HG03103 (cell line): ENCODE results near the gene EEF1A1.
A peak's percentile ranks its signal among the peaks of the same experiment; 100 is the strongest.
"Not testable (repeated sequence)": the region's sequence is repeated elsewhere in the genome, so short reads cannot be mapped to it uniquely, and the experiment has no call there.

ENCODE experiments used
- ATAC-seq: cut with Tn5 transposase; IDR thresholded peaks from one replicate; pipeline ENCODE4 v1.9.1; 2021; ENCODE audit warnings: low read depth; ENCODE audit not compliant: unreplicated experiment

Gene EEF1A1

DNA sequence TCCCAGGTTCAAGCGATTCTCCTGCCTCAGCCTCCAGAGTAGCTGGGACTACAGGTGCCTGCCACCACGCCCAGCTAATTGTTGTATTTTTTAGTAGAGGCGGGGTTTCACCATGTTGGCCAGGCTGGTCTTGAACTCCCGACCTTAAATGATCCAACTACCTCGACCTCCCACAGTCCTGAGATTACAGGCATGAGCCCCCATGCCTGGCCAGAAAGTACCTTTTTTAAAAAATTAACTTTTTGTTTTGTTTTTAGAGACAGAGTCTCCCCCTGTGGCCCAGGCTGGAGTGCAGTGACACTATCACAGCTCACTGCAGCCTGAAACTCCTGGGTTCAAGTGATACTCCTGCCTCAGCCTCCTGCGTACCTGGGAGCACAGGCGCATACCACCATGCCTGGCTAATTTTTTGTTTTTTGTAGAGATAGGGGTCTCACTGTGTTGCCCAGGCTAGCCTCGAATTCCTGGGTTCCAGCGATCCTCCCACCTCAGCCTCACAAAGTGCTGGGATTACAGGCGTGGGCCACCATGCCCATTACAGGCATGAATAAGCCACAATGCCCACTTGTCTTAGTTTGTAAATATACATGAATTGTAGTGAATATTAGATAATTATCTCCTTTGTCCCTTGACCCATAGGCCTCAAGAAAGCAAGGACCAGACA lies 17.4 kb upstream of the EEF1A1 start:
- ATAC-seq: no peak

DNA sequence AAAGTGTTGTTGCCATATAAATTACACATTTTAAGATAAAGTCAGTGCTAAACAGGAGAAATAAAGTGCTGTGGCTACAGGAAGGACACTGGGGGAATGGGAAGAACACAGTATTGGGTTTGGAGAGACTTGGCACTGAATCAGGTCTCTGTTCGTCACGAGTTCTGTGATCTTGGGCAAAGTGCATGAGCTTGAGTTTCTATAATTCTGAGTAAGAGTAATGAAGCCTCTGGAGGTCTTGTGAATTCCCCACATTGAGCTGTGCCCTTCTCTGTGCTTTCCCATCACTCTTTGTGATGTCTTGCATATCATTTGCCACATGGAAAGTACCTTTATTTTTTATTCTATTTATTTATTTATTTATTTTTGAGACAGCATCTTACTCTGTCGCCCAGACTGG lies 16.8 kb upstream of the EEF1A1 start:
- no peak for ATAC-seq

DNA sequence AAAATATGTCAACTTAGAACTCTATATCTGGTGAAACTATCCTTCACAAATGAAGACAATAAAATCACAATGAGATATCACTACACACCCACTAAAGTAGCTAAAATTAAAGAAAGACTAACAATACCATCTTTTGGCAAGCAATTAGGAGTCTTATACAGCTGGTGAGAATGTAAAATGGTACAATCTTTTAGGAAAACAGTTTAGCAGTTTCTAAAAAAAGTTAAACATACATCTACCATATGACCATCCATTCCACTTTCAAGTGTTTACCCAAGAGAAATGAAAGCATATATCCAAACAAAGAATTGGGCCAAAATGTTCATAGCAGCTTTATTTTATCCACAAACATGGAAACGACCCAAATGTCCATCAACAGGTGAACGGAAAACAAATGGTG lies 13.8 kb upstream of the EEF1A1 start:
- ATAC-seq: no peak

DNA sequence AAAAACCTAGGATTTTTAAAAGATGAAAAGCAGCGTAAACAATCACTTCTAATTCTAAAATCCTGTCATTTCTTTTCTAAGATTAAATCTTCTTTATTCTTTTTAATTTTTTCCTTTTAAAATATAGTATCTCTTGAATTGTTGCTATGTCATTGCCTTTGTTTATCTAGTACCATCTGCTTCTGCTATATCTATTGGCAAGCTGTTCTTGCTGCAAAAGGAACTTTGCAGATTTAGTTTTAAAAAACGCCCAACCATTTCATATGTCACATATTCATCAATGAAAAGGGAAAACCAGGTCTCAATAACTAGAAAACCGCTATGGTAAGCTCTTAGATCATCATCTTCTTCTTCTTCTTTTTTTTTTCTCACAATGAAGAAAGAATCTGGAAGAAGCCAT lies 11.5 kb upstream of the EEF1A1 start:
- no peak for ATAC-seq

DNA sequence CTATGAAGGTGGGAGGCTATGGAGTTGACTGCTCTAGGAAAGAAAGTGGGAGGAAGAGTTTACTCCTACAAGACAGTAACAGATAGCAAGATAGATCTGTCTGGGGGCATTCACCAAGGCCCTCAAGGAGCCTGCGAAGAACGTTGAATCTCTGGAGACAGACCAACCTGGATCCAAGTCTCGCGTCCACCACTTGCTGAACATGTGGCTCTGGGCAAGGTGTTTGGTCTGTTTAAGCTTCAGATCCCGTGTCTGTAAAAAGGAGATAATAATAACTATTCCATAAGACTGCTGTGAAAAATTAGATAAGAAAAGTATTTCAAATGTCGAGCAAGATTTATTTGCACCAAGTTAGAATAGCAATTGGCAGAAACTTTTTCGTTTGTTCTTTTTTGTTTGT lies 8.1 kb upstream of the EEF1A1 start:
- ATAC-seq: no peak

DNA sequence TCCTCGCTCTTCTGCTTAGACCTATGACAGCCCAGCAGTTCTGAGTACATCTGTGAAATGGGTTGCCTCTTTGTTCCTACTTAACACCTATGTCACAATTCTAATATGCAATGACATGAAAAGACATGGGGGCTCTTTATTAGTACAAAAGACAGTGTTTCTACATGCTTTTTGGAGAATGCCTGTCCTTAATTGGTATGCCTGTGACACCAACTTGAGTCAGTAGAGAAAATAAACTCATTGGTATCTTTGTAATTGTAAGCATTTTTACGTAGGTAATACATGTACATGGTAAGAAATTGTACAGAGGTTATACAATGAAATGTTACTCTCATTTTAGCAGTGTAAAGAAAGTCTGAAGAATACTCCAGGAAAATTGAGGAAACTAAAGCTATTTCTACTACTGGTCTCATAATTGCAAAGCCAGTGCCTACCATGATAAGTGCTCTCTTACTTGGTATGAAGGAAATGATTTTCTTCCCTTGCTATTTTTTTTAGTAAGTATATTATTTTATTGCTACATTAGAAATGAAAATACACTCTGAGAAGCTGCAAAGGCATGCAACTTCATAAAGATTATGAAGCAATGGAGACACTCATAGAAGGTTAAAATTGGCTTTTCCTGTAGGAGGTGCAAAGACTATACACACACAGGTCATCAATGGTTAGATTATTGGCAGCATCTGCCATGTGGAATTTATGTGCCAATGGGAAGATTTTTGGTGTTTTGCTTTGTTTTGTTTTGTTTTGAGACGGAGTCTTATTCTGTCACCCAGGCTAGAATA lies 4.9 kb upstream of the EEF1A1 start:
- ATAC-seq: no peak

DNA sequence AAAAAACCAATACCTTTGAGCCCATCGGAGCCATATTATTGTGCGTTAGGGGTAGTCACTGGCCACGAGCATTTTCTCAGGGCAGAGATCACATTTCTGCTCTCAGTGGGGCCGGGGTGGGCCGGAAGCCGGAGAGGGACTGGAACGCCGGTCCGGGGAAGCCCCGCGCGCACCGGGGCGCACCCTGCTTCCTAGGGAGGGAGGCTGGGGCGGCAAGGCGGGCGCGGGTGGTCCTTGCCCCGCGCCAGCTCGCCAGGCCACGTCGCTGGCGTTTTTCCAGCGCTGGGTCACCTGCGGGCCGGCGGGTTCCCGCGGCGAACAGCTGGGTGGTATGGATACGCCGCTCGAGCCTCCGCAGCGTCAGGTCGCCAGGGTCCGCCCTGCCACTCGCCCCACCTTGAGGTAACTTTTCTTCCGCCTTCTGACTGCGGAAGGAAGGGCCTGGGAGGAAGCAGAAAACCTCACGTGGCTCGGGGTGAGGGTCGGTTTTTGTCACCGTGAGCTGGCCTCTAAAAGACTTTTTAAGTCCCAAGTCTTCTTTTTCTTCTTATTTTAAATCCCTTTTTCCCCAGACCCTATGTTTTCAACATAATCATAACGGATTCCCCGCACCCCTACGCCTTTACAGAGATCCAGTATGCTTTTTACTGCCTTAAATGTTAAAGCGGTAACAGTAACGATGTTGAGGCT lies 2.7 kb upstream of the EEF1A1 start:
- ATAC-seq: peak; percentile 45

DNA sequence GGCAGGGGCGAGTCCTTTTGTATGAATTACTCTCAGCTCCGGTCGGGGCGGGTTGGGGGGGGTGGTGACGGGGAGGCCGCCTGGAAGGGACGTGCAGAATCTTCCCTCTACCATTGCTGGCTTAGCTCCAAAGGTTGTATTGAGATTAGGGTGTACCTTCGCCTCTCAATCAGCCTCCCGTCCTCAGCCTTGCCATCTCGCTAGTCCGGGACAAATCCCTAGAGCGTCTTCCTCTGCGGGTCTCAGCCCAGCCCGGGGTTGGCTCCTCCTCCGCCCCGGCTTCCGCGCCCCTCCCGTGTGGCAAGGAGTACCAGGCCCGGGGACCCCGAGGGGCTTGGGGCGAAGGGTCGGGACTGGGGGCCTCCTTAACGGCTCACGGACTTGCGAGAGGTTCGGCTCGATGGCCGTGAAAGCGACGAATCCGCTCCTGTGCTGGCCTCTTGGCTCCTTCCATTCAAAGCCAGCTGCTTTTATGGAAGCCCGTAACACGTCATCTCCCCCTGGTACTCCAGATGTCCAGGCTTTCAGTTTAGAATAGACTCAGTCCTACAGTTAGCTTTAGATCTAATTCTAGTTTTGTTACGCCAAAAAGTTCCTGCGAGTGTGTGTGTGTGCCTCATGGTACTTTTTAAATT lies 636 bp upstream of the EEF1A1 start:
- peak; percentile 28 for ATAC-seq

DNA sequence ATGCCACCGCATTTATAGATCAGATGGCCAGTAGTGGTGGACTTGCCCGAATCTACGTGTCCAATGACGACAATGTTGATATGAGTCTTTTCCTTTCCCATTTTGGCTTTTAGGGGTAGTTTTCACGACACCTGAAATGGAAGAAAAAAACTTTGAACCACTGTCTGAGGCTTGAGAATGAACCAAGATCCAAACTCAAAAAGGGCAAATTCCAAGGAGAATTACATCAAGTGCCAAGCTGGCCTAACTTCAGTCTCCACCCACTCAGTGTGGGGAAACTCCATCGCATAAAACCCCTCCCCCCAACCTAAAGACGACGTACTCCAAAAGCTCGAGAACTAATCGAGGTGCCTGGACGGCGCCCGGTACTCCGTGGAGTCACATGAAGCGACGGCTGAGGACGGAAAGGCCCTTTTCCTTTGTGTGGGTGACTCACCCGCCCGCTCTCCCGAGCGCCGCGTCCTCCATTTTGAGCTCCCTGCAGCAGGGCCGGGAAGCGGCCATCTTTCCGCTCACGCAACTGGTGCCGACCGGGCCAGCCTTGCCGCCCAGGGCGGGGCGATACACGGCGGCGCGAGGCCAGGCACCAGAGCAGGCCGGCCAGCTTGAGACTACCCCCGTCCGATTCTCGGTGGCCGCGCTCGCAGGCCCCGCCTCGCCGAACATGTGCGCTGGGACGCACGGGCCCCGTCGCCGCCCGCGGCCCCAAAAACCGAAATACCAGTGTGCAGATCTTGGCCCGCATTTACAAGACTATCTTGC lies 725 bp downstream of the EEF1A1 start:
- no peak for ATAC-seq

DNA sequence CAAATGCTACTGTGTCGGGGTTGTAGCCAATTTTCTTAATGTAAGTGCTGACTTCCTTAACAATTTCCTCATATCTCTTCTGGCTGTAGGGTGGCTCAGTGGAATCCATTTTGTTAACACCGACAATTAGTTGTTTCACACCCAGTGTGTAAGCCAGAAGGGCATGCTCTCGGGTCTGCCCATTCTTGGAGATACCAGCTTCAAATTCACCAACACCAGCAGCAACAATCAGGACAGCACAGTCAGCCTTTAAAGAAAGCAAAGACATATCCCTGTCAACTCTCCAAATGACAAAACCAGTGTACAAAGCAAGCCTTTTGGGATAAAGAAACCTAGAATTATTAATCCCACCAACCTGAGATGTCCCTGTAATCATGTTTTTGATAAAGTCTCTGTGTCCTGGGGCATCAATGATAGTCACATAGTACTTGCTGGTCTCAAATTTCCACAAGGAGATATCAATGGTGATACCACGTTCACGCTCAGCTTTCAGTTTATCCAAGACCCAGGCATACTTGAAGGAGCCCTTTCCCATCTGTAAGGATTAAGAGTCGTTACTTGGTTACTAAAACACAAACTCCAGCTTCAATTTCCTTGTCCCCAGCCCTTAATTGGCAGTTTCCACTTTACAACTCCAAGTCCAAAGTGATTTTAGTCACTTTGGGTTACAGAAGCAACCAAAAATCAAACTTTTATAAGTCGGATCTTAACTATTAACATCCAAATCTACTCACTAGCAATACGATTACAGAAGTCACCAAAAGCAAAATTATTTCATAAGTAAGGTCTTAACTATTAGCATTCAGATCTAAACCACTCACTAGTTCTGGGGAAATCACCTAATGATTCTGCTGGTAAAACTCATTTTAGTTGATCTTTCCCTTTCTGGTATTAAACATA lies 1.6 kb downstream of the EEF1A1 start:
- ATAC-seq: not testable (repeated sequence)

DNA sequence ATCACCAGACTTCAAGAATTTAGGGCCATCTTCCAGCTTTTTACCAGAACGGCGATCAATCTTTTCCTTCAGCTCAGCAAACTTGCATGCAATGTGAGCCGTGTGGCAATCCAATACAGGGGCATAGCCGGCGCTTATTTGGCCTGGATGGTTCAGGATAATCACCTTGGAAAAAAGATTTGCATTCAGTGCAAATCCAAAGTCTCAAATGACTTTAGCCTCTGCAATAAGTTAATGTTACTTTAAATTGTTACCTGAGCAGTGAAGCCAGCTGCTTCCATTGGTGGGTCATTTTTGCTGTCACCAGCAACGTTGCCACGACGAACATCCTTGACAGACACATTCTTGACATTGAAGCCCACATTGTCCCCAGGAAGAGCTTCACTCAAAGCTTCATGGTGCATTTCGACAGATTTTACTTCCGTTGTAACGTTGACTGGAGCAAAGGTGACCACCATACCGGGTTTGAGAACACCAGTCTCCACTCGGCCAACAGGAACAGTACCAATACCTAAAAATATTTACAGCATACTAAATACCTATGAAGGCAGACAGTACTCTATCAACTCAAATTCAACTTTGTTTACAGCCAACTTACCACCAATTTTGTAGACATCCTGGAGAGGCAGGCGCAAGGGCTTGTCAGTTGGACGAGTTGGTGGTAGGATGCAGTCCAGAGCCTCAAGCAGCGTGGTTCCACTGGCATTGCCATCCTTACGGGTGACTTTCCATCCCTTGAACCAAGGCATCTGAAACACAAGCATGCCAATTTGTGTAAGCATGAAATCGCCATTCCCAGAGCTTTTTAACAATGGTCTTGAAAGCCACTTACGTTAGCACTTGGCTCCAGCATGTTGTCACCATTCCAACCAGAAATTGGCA lies 2.5 kb downstream of the EEF1A1 start:
- ATAC-seq: not testable (repeated sequence)

DNA sequence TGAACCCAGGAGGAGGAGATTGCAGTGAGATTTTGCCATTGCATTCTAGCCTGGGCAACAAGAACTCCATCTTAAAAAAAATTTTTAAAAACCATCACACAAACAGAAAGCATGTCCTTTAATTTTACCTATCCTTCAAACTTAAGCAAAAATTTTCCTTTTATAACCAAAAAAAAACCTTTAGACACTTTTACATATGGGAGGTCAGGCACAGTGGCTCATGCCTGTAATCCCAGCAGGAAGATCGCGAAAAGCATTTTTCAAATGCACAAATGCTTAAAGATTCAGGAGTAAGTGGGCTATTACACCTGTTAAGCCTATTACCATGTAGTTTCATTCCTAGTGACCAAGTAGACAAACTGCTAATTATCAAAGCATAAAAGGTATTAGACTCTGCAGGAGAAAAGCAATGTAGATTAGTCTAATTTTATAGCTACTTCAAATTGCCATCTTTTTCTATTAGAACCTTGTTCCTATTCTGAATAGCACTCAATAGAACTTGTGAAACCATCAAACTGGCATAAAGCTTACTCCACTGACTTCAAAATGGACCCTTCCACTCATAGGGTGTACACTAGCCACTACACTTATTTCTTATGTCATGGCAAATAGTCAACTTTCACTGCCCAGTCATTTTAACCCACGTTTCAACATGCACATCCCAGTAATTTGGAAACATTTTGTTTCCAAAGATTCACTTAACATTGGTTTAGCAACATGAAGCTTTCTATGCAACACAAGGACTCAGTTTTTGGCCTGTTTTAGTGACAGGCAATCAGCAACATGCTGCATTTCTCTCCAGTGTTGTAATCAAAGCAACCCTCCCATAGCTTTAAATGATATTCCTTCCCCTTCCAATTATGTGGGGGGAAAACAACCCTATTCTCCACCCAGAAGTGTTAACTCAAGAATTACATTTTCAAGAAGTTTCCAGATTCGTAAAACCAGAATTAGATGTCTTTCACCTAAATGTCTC lies 4.0 kb downstream of the EEF1A1 start:
- ATAC-seq: no peak

DNA sequence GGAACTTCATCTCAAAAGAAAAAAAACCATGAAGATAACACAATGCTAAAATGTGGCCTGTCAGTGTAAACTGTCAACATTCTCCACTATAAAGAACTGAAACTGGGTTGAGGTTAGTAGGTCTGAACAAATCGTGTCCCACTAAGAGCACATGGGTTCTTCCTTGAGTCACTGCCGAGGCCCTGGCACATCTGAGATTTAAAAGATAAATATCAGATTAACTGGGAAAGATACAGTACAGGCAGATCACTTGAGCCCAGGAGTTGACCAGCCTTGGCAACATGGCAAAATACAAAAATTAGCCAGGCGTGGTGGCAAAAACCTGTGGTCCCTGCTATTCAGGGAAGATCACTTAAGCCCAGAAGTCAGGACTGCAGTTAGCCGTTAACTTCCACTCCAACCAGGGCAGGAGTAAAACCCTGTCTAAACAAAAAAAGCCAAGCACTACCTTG lies 5.6 kb downstream of the EEF1A1 start:
- peak; percentile 39 for ATAC-seq

DNA sequence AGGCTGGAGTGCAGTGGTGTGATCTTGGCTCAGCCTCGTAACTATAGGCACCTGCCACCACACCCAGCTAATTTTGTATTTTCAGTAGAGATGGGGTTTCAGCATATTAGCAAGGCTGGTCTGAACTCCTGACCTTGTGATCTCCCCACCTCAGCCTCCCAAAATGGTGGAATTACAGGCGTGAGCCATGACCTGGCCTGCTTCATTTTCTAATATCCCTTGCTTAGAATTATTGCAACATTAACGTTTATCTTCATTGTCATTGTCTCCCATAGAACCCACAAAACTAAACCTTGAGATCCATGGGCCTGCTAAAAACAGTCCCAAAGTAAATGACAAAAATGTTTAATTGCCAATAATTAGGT lies 6.1 kb downstream of the EEF1A1 start:
- no peak for ATAC-seq

DNA sequence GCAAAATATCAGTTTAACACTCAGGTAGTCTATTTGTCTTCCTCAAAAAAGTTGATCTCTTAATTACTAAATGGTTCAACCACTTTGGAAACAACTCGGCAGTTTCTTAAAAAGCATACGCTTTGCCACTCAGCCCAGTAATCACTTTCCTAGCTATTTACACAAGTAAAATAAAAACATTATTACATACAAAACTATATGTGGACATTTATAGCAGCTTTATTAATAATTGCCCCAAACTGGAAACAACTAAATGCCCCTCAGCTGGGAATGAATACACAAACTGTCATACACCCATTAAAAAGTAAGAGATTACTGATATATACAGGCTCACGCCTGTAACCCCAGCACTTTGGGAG lies 7.4 kb downstream of the EEF1A1 start:
- ATAC-seq: no peak

DNA sequence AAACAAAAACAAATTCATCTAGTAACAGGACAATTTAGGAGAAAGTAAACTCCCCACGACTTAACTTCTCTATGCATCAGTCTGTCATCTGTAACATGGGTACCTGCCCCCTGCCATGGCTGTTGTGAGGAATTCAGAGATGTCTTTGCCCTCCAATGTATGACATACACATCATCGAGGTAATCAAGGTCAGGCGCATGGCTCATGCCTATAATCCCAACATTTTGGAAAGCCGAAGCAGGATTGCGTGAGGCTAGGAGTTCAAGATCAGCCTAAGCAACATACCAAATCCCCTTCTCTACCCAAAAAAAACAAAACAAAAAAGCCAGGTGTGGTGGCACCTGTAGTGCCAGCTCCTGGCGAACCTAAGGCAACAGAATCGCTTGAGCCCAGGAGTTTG lies 9.0 kb downstream of the EEF1A1 start:
- ATAC-seq: no peak

DNA sequence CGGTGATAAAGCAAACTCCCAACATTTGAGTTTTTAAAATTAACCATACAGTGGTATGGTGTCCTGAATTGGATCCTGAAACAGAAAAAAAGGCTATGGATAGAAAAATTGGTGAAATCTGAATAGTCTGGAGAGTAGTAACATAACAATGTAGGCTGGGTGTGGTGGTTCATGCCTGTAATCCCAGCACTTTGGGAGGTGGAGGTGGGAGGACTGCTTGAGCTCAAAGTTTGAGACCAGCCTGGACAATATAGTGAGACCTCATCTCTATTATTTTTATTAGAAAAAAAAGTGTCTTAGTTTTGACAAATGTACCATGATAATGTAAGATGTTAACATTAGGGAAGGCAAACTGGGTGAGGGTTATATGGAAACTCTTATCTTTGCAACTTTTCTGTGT lies 11.0 kb downstream of the EEF1A1 start:
- ATAC-seq: no peak
